Right ventricle myocardium superior (tissue), 1 donor: ENCODE measurements around the gene CNIH2. TPM values are rescaled to one million over a fixed set of nuclear protein-coding genes. Genes with fewer than 3 reads are reported as not detected.

ENCODE experiments used
- ATAC-seq: fragments of 200-7000 bp; cut with Tn5 transposase; one replicate; pipeline ENCODE4 v1.9.1; 2020; ENCODE audit warnings: mild to moderate bottlenecking; ENCODE audit not compliant: poor library complexity
- DNase-seq: peaks from one replicate; pipeline ENCODE4 v3.0.0-alpha.2; 2020
- intact Hi-C: fragments of 100-400 bp; cut with DNase I; formaldehyde crosslinking; loops from one replicate; pipeline ENCODE4 v1.11.2; 2022
- total RNA-seq: library from RNA; stranded (reverse); fragmentation: NEBNext Ultra II Directional; extraction: Animal tissue kit (Norgen Biotek cat#: 25700); gene quantifications from one replicate; pipeline ENCODE4 v1.2.1, GENCODE V29; 2021
- donor health status: DM: no; HTN: yes; CAD: no; lungs with severe emphysema.

The CNIH2 gene
- total RNA-seq, 1 donor from 2014 or later: not detected

DNA sequence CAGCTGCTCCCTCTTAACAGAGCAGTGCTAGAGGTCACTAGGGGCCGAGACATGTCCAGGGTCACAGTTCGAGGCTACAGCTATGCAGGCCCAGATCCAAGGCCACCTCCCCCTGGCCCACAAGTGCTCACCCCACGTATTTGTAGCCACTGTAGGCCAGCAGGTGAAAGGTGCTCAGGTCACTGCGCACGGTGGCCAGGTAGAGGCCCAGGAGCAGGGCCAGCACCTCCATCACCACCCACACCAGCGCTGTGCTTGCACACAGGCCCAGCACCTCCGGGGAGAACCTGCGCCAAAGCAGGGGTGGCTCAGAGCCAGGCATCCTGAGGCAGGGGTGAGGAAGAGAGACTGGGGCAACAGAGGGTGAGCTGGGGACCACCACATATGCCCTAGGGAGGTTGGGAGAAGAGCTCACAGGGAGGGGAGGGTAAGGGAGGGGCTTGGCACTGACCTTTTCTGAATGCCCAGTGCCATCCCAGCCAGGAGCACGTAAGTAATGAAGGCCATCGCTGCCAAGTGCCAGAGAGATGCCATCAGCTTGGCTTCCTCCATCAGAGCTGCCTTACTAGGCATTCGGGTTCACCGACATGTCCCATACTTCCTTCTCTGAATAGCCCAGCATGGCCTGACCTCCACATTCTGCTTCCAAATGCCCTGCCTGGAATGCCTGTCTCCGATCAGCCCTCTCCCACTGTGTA, 7.4 kb downstream of the CNIH2 start:
- ATAC-seq (no peak), DNase-seq (no peak)
- intact Hi-C loops: no loop called here

DNA sequence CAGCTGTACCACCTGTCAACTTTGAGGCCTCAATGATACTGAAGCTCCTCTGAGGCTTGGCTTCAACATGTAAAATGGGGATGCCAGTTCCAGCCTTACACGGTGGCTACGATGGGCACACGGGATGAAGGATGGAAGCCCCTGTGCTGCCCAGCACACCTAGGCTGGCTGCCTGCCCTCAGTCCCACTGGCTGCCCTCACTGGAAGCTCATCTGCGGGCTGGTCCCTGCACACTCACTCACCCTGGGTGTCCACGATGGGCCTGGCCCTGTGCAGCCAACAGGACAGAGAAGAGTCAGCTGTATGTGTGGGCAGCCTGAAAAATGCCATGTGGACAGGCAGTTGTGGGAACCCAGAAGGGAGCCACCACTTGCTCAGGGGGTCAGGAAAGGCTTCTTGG, 8.7 kb downstream of the CNIH2 start:
- ATAC-seq: no peak
- no peak for DNase-seq
- intact Hi-C loops: no loop called here

DNA sequence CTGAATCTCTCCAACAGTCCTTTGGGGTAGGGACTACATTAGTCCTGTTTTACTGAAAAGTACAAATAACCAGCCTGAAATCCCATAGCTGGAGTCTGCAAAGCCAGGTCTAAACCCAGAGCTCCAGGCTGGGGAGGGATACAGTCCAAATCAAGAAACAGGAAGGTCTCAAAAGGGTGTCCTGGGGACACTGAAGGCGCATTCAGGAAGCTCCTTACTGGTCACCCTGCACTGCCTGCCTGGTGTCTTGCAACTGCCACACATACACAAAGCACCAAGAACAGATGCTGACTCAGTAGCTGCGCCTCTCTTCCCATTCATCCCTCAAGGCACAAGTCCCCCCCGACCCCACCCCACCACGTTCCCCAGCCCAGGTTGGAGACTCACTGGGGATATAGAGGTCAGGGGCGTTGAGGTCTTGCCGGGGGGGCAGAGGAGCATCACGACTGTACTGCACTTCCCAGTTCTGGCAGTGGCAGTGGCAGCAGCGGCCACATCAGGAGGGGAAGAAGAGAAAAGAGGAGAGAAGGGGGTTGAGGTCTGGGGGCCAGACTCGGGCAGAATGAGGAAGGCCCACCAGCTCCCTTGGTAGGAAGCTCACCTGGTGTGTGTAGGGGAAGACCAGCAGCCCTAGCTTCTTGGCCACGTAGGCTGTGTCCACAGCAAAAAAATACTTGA, 9.4 kb downstream of the CNIH2 start:
- ATAC-seq (no peak), DNase-seq (no peak)
- intact Hi-C loops: no loop called here

DNA sequence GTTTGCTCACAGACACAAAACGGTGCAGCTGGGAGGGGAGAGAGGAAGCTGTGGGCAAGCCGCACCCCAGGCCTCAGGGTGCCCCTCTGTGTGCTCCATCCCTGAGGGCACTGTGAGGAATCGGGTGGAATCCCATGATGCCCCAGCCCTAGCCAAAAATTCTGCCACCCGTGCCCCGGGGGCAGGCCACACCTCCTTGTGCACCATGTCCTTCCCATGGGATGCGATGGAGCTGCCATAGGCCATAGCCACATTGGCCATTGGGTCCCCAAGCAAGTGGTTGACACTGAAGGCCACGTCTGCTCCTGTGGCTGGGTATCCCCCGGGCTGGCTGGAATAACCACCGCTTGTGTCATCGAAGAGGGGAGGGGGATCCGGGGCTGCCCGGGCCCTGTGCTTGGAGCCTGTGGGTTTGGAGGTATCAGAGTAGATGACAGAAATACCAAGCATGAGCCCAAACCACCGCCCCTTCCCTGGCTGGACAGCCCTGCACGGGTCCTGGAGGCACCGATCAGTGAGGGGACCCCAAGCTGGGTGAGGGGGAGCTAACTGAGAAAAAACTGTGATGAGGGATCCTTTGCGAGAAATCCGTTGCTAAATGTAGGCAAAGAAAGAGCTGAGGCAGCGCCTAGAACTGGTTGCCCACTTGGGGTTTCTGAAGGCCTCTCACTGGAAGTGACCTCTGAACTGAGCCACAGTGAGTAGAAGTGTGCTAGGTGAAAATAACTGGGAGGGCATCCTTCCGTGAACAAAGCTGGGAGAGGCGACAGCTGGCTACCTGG, 10.1 kb downstream of the CNIH2 start:
- DNase-seq (no peak), ATAC-seq (no peak)
- intact Hi-C loops: no loop called here

DNA sequence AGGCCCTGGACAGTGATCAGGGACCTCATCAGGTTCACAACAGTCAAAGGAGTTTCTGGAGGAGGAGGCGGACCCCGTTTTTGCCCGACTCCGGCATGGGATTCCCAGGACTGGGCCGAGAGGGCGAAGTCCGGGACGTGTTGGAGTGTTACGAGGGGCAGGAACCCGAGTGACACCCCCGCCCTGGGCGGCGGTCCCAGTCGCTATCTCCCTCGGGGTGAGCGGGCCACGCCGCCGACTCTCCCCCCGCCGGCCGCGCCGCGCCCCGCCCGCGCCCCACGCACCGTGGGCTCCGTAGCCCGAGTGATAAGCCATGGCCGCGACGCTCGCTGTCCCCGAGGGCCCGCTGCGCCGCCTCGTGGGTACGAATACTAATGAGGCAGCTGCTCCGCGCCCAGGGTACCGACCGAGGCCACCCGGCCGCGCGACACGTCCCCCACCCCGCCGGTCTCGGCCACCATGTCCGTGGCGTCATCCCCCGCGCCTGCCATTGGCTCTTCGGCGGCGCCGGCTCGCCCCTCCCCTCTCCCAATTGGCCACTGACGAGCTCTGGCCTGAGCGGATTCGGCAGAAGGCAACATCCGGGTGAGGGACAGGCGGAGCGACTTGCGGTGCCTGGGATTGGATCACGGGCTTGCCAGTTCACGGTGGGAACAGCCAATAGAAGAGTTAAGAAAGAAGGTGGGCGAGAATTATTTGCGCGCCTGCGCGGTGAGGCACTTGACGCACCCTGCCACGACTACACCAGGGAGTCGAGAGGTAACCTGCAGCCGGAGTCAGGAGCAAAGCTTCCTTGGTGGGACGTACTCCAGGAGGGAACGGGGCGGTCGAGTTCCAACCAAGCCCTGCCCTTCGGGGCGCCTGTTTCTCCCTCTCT, 10.9 kb downstream of the CNIH2 start, which contains the start of gene YIF1A:
Gene YIF1A (minus strand): TSS at position 473 of the 877 bp plus-strand sequence. CDS start 158 bp downstream, at position 315.
- ATAC-seq: peak; percentile 96
- intact Hi-C loops: no loop called here

DNA sequence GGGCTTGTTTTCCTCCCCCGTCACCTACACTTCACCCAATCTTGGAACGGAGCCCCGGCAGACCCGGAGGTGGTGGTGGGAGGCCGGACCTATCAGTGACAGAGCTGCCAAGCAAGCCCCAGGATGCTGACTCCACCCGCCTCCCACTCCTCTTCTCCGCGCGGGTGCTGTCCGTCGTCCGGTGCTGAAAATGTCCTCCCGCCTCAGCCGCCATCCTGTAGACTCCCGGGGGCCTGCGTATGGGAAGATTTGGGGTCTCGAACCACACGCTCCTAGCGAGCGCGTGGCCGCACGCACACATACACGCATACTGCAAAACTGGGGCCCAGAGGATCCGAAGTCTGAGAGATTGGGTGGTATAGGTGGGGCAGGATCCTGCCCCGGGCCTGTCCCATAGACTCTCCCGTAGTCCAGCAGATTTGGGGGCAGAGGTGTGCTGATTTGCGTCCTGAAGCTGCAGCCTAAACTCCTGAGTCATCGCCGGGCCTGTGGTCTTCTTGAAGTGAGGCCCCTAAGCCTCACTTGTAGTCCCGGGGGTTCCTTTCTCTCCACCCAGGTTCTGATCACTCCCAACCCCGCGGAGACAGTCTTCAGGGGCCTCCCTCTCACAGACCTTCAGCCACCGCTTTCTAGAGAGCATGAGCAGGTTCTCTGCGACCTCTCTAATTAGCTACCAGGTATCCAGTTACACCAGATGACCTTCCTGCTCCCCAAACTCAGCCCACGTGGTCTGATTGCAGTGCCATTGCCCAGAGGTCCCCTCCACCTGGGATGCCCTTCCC, 11.8 kb downstream of the CNIH2 start:
- ATAC-seq: peak; percentile 57
- intact Hi-C loops: no loop called here
- peak; percentile 77 for DNase-seq

More for the DNA sequence above, 10.9 kb downstream of the CNIH2 start, which contains the start of gene YIF1A:
- DNase-seq: peak; percentile 99

DNA sequence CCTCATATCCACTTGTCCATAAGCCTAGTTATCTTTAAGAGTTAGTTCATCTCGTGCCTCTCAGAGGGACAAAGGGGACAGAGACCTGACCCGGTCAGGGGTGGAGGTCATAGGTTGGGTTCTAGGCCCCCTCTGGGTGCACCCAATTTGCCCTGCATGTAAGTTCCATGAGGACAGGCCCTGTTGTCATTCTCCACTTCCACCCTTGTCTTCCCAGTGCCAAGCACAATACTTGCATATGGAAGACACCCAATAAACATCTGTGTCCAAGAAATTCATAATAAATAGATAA, 12.3 kb downstream of the CNIH2 start:
- DNase-seq (no peak), ATAC-seq (no peak)
- intact Hi-C loops: no loop called here

DNA sequence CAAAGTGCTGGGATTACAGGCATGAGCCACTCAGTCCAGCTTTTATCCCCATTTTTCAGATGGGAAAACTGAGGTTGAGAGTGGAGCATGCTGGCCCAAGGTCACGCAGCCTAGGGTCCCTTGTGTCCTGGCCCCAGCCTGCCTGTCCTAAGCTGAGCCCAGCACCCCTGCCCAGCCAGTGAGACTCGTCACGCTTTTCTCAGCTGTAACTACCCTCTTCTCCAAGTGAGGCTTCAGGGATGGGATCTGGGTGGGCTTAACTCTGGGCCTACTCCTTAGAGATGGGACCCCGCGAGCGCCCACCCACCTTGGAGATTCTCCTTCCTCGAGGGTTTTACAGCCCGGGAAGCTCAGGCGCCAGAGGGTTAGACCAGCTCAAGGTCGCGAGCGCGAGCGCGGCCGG, 13.3 kb downstream of the CNIH2 start:
- DNase-seq (no peak), ATAC-seq (no peak)
- intact Hi-C loops: no loop called here

DNA sequence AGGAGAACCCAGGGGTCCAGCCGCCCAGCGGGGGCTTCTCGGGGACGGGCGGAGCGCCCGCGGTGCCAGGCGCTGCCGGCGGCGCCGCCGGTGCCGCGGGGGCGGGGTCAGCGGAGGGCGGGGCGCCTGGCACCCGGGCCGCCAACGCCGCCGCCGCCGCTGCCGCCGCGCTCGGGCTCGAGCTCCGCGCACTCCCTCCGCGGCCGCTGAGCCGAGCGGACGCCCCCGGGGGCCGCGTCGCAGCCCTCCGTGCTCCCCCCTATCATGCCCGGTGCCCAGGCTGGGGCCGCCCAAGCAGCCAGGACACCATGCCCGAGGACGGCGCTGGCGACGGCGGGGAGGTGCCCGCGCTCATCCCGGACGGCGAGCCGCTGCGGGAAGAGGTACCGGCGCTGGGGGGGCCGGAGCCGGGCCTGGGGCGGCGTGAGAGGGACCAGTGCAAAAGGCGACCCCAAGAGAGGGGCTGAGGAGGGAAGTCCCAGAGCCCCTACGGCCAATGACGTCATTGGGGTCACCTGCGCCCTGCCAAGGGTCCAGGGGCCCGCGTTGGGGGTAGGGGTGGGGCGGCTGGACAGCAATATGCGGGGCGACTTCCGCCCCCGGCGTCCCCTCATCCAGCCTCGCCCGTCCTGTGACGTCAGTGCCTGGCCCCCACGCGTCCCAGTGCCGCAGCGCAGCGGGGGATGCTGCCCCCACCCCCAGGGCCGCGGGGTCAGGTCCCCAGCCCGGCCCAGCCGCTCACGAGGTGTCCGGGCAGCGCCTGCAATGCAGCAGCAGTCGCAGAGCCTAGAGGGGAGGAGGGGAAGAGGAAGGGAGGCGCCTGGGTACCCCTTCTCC, 13.9 kb downstream of the CNIH2 start, which contains the start of gene TMEM151A:
Gene TMEM151A (plus strand): TSS at position 189 of the 837 bp plus-strand sequence. CDS start 120 bp downstream, at position 309.
- no peak for DNase-seq

DNA sequence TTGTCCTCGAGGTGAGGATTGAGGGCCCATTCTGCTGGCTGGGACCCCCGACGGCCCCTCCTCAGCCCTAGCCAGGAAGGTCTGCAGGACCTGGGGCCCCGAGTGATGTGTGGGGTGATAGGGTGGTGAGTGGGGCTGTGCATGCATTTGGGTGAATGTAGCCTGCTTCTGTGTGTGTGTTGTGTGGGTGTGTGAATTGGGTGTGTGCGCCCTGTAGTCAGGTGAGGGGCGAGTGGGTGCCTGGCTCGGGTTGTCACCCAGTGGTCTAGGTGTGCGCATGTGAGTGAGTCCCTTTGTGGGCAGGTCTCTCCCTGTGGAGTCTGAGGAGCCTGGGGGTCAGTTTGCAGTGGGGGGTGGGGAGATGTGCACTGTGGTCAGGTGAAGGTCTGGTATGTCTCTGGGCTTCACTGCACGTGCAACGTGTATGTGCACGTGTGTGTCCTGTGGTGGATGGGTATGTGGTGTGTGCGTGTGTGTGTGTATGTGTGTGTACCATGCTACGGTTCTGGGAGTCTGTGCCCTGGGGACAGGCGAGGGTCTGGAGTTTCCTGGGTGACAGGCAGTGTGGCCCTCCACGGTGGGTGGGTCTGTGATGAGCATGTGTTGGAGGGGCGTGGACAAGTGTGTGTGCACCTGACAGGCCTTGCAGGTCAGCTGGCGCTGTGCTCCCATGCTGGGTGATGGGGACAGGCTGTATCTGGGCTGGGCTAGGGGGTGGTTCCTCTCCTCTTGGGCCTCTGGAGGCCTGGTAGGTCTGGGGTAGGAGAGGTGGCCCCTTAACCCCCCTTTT, 14.8 kb downstream of the CNIH2 start:
- DNase-seq (no peak), ATAC-seq (no peak)
- intact Hi-C loops: no loop called here

More for the DNA sequence above, 13.9 kb downstream of the CNIH2 start, which contains the start of gene TMEM151A:
- no peak for ATAC-seq
- intact Hi-C loops: no loop called here

DNA sequence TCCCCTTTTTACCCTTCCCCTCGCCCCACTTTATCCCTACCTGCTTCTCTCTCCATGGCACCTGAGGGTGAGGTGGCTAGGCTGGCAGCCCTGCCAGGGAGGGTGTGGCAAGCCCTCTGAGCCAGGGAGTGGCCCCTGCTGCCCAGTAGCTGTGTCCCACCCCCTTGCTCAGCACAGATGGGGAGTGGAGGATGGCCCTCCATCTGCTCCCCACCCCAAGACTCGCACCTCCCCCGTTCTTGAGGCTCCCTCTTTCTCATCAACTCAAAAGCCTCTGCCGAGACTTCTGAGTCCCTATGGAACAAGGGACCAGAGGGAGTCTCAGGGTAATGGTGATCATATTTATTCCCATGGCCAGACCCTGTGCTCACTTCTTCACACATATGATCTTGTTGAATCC, 15.4 kb downstream of the CNIH2 start:
- DNase-seq (no peak), ATAC-seq (no peak)
- intact Hi-C loops: no loop called here

DNA sequence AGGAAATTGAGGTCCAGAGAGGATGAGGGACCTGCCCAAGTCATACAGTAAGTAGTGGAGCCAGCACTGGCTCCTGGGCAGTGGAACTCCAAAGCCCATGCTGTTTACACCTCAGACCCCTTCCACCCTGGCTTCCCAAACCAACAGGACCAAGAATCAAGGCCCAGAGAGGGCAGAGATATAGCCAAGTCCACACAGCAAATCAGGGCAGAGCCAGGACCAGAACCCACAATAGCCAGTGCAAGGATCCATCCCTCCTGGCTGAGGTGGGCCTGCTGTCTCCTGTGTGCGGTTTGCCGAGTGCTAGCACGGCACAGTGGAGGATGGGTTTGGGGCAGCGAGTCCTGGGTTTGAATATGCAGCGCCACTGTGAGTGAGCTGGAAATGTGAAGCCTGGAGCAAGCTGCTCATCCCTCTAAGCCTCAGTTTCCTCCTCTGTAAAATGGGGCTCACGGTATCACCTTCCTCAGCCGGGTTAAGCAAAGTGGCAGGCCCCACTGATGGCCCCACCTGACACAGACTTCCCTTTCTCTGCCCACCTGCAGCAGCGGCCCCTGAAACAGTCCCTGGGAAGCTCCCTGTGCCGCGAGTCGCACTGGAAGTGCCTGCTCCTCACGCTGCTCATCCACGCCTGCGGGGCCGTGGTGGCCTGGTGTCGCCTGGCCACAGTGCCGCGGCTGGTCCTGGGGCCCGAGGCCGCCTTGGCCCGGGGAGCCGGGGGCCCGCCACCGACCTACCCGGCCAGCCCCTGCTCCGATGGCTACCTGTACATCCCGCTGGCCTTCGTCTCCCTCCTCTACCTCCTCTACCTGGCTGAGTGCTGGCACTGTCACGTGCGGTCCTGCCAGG, 16.0 kb downstream of the CNIH2 start:
- ATAC-seq: no peak
- DNase-seq: no peak
- intact Hi-C loops: no loop called here

DNA sequence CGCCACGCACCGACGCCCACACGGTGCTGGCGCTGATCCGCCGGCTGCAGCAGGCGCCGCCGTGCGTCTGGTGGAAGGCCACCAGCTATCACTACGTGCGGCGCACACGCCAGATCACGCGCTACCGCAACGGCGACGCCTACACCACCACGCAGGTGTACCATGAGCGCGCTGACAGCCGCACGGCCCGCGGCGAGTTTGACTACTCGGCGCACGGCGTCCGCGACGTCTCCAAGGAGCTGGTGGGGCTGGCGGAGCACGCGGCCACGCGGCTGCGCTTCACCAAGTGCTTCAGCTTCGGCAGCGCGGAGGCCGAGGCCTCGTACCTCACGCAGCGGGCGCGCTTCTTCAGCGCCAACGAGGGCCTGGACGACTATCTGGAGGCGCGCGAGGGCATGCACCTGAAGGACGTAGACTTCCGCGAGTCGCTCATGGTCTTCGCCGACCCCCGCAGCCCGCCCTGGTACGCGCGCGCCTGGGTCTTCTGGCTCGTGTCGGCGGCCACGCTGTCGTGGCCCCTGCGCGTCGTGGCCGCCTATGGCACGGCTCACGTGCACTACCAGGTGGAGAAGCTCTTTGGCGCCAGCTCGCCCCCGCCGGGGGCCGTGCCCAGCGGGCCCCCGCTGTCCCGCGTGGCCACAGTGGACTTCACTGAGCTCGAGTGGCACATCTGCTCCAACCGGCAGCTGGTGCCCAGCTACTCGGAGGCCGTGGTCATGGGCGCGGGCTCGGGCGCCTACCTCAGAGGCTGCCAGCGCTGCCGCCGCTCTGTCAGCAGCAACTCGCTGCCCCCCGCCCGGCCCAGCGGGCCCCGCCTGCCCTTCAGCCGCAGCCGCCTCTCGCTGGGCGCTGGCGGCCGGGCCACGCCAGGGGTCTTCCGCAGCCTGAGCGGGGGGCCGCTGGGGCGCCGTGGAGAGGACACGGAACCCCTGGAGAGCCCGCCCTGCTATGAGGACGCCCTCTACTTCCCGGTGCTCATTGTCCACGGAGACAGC, 16.9 kb downstream of the CNIH2 start:
- intact Hi-C loops: no loop called here
- no peak for DNase-seq
- ATAC-seq: no peak

DNA sequence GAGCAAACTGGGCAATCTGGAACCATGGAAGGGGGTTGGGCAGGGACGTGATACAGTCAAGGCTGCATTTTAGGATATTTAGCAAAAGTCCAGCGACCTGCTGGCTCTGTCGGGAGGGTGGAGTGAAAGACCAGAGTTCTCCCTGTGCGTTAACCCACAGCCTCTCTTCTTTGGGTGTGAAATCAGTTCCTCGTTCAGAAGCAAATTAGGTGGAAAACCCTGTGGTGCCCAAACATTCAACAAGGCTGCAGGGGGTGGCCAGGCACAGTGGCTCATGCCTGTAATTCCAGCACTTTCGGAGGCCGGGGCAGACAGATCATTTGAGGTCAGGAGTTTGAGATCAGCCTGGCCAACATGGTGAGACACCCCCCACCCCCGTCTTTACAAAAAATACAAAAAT, 19.6 kb downstream of the CNIH2 start:
- ATAC-seq (no peak), DNase-seq (no peak)
- intact Hi-C loops: no loop called here
